WTC11 (cell line): ENCODE results near the gene UGDH. TPM values are rescaled to one million over a fixed set of nuclear protein-coding genes. Genes with fewer than 3 reads are reported as not detected.
A peak's percentile ranks its signal among the peaks of the same experiment; 100 is the strongest.

Experiments
- ATAC-seq: fragments of 200-7000 bp; cut with Tn5 transposase; 2 replicates; pipeline ENCODE4 v1.10.0; 2021; ENCODE audit warnings: mild to moderate bottlenecking, moderate library complexity
- CTCF ChIA-PET: fragments of 300-600 bp; sonication (Branson Sonifier 250); formaldehyde crosslinking; loops from one replicate; lab custom pipeline; 2021; ENCODE audit warnings: antibody characterized with exemption; lab: Charles Lee
- POLR2A ChIA-PET: fragments of 350-600 bp; sonication (Branson Sonifier 250); formaldehyde crosslinking; loops from one replicate; lab custom pipeline; 2021; ENCODE audit warnings: antibody characterized with exemption; lab: Charles Lee
- DNase-seq: peaks from one replicate; pipeline ENCODE4 v3.0.0; 2021; ENCODE audit warnings: low spot score
- H3K27ac Mint-ChIP-seq: 2 replicates; pipeline ENCODE4 v1.8.0; 2021; ENCODE audit warnings: mixed read lengths
- H3K27me3 Mint-ChIP-seq: 2 replicates; pipeline ENCODE4 v1.8.0; 2021; ENCODE audit warnings: low read depth, mild to moderate bottlenecking, moderate library complexity, mixed read lengths
- H3K36me3 Mint-ChIP-seq: 2 replicates; pipeline ENCODE4 v1.8.0; 2021; ENCODE audit warnings: mixed read lengths
- H3K4me1 Mint-ChIP-seq: 2 replicates; pipeline ENCODE4 v1.8.0; 2022; ENCODE audit warnings: mixed read lengths
- H3K4me3 Mint-ChIP-seq: 2 replicates; pipeline ENCODE4 v1.8.0; 2021; ENCODE audit warnings: mild to moderate bottlenecking, moderate library complexity, mixed read lengths
- H3K9me3 Mint-ChIP-seq: 2 replicates; pipeline ENCODE4 v1.8.0; 2021; ENCODE audit warnings: mixed read lengths
- E2F4 ChIP-seq: sonication (generic); formaldehyde crosslinking; IDR thresholded peaks from 2 replicates; pipeline ENCODE4 v1.8.1; 2022; ENCODE audit warnings: low read depth, mild to moderate bottlenecking, moderate library complexity, missing genetic modification reagents, borderline replicate concordance
- EMX1 ChIP-seq: fragments of 250-450 bp; sonication (Bioruptor Pico); IDR thresholded peaks from 2 replicates; pipeline ENCODE4 v1.8.0; 2021; ENCODE audit warnings: mild to moderate bottlenecking
- ERG ChIP-seq: fragments of 250-450 bp; sonication (Bioruptor Pico); IDR thresholded peaks from 2 replicates; pipeline ENCODE4 v1.8.0; 2021; ENCODE audit warnings: mild to moderate bottlenecking
- ESRRA ChIP-seq: sonication (generic); formaldehyde crosslinking; IDR thresholded peaks from 2 replicates; pipeline ENCODE4 v1.8.1; 2022; ENCODE audit warnings: mild to moderate bottlenecking, missing genetic modification reagents, borderline replicate concordance
- HMGA2 ChIP-seq: fragments of 250-450 bp; sonication (Bioruptor Pico); IDR thresholded peaks from 2 replicates; pipeline ENCODE4 v1.4.0; 2021; ENCODE audit warnings: mild to moderate bottlenecking, moderate library complexity
- JUN ChIP-seq: sonication (generic); formaldehyde crosslinking; IDR thresholded peaks from 2 replicates; pipeline ENCODE4 v1.8.0; 2023; ENCODE audit warnings: mild to moderate bottlenecking, missing genetic modification reagents
- MLX ChIP-seq: sonication (generic); formaldehyde crosslinking; IDR thresholded peaks from 2 replicates; pipeline ENCODE4 v1.8.1; 2023; ENCODE audit warnings: mild to moderate bottlenecking, missing genetic modification reagents, moderate library complexity
- OVOL2 ChIP-seq: fragments of 250-450 bp; sonication (Bioruptor Pico); IDR thresholded peaks from 2 replicates; pipeline ENCODE4 v1.9.0; 2021; ENCODE audit warnings: mild to moderate bottlenecking, borderline replicate concordance
- RELA ChIP-seq: sonication (generic); formaldehyde crosslinking; IDR thresholded peaks from 2 replicates; pipeline ENCODE4 v1.8.1; 2022; ENCODE audit warnings: missing genetic modification reagents, mild to moderate bottlenecking, borderline replicate concordance
- SP1 ChIP-seq: sonication (generic); formaldehyde crosslinking; conservative IDR thresholded peaks from 2 replicates; pipeline ENCODE4 v1.8.1; 2022; ENCODE audit warnings: missing genetic modification reagents
- STAT6 ChIP-seq: sonication (generic); formaldehyde crosslinking; conservative IDR thresholded peaks from 2 replicates; pipeline ENCODE4 v1.8.1; 2023; ENCODE audit warnings: mild to moderate bottlenecking, low read depth, missing genetic modification reagents, moderate library complexity
- TEAD1 ChIP-seq: sonication (generic); formaldehyde crosslinking; IDR thresholded peaks from 2 replicates; pipeline ENCODE4 v1.8.0; 2022; ENCODE audit warnings: mild to moderate bottlenecking, missing genetic modification reagents
- TP53 ChIP-seq: sonication (generic); formaldehyde crosslinking; IDR thresholded peaks from 2 replicates; pipeline ENCODE4 v1.8.1; 2023; ENCODE audit warnings: mild to moderate bottlenecking, missing genetic modification reagents
- USF1 ChIP-seq: sonication (generic); formaldehyde crosslinking; IDR thresholded peaks from 2 replicates; pipeline ENCODE4 v1.8.0; 2022; ENCODE audit warnings: mild to moderate bottlenecking, missing genetic modification reagents
- USF2 ChIP-seq: sonication (generic); formaldehyde crosslinking; IDR thresholded peaks from 2 replicates; pipeline ENCODE4 v1.8.1; 2023; ENCODE audit warnings: mild to moderate bottlenecking, missing genetic modification reagents, moderate library complexity
- ZNF138 ChIP-seq: sonication (generic); formaldehyde crosslinking; conservative IDR thresholded peaks from 2 replicates; pipeline ENCODE4 v1.8.1; 2022; ENCODE audit warnings: mild to moderate bottlenecking, moderate library complexity, missing genetic modification reagents
- ZNF317 ChIP-seq: sonication (generic); formaldehyde crosslinking; IDR thresholded peaks from 2 replicates; pipeline ENCODE4 v1.8.1; 2023; ENCODE audit warnings: low read depth, mild to moderate bottlenecking, moderate library complexity, missing genetic modification reagents, borderline replicate concordance
- ZNF512 ChIP-seq: sonication (generic); formaldehyde crosslinking; IDR thresholded peaks from 2 replicates; pipeline ENCODE4 v1.8.1; 2022; ENCODE audit warnings: missing genetic modification reagents, borderline replicate concordance
- total RNA-seq: library from RNA; stranded (reverse); gene quantifications from 3 replicates; pipeline ENCODE4 v1.2.3, GENCODE V29; 2021

The UGDH gene
- total RNA-seq, 1 experiment from 2014 or later = 97.5 TPM

GRCh38 chr4:39453738-39454137, 73.5 kb downstream of the UGDH start:
- H3K4me1 Mint-ChIP-seq = peaks cover 31% of the 10 kb centered on the region
- DNase-seq (no peak), ATAC-seq (no peak)
- no peak overlapping the region for H3K4me3 Mint-ChIP-seq
- CTCF ChIA-PET = no interaction called here
- POLR2A ChIA-PET = interaction anchor here (0.7 kb wide), 1 partner anchor 566 kb away, joined by 3 read pairs; no protein-coding TSS in a partner anchor
- no peaks in the 10 kb centered on the region for H3K9me3 Mint-ChIP-seq
- peak overlapping the region; percentile 68 for H3K27ac Mint-ChIP-seq
- H3K27me3 Mint-ChIP-seq = no peaks in the 10 kb centered on the region; the same call in 1 of the 2 replicates
- peaks cover 81% of the 10 kb centered on the region for H3K36me3 Mint-ChIP-seq
- TF ChIP-seq RELA (CRISPR knock-in tag) (no peak), EMX1 (CRISPR knock-in tag) (no peak), SP1 (no peak), USF2 (CRISPR knock-in tag) (no peak), MLX (CRISPR knock-in tag) (no peak), OVOL2 (CRISPR knock-in tag) (no peak), ESRRA (CRISPR knock-in tag) (no peak), ZNF317 (CRISPR knock-in tag) (no peak), ZNF512 (no peak), TEAD1 (CRISPR knock-in tag) (no peak), TP53 (CRISPR knock-in tag) (no peak), ERG (CRISPR knock-in tag) (no peak), STAT6 (CRISPR knock-in tag) (no peak), E2F4 (no peak), HMGA2 (no peak), USF1 (CRISPR knock-in tag) (no peak), JUN (CRISPR knock-in tag) (no peak), ZNF138 (no peak)
